A673 (cell line): Measurements from ENCODE around the gene HMGCL. TPM values are rescaled to one million over a fixed set of nuclear protein-coding genes. Genes with fewer than 3 reads are reported as not detected.

ENCODE experiments used
- BruUV-seq: library from RNA; stranded (reverse); fragments of 400-500 nt; replicated peaks from 2 replicates; lab custom pipeline; 2021; lab: Mats Ljungman, UMichigan
- CTCF ChIA-PET: fragments of 300-600 bp; sonication (Branson Sonifier 250); formaldehyde crosslinking; loops from one replicate; lab custom pipeline; 2022; ENCODE audit warnings: antibody characterized with exemption; lab: Charles Lee
- POLR2A ChIA-PET: fragments of 300-600 bp; sonication (Branson Sonifier 250); formaldehyde crosslinking; loops from one replicate; lab custom pipeline; 2022; ENCODE audit warnings: antibody characterized with exemption; ENCODE audit not compliant: low non-redundant PET; lab: Charles Lee
- DNase-seq: peaks from one replicate; pipeline ENCODE4 v3.0.0-alpha.2; 2015; ENCODE audit warnings: low spot score
- H3K27ac ChIP-seq: fragments of 200-600 bp; sonication (generic); 2 replicates; pipeline ENCODE4 v1.5.1; 2016; ENCODE audit warnings: mixed run types, low read depth, mild to moderate bottlenecking, mixed read lengths, antibody characterized with exemption, low read length; ENCODE audit not compliant: poor library complexity, severe bottlenecking
- H3K27me3 ChIP-seq: fragments of 200-600 bp; sonication (generic); replicated peaks from 2 replicates; pipeline ENCODE4 v1.6.1; 2017; ENCODE audit warnings: mixed run types, low read depth, mild to moderate bottlenecking, mixed read lengths, antibody characterized with exemption, low read length; ENCODE audit not compliant: insufficient read depth, poor library complexity
- H3K36me3 ChIP-seq: fragments of 200-600 bp; sonication (generic); 2 replicates; pipeline ENCODE4 v1.6.1; 2016; ENCODE audit warnings: mixed run types, mild to moderate bottlenecking, mixed read lengths, antibody characterized with exemption, low read length; ENCODE audit not compliant: insufficient read depth, poor library complexity, severe bottlenecking
- H3K4me1 ChIP-seq: fragments of 200-600 bp; sonication (generic); 2 replicates; pipeline ENCODE4 v1.6.1; 2017; ENCODE audit warnings: mixed run types, mild to moderate bottlenecking, mixed read lengths, antibody characterized with exemption, low read length; ENCODE audit not compliant: insufficient read depth, poor library complexity, severe bottlenecking
- H3K4me3 ChIP-seq: fragments of 200-600 bp; sonication (generic); 2 replicates; pipeline ENCODE4 v1.5.1; 2016; ENCODE audit warnings: low read depth, mixed run types, mild to moderate bottlenecking, mixed read lengths, low read length; ENCODE audit not compliant: poor library complexity, severe bottlenecking
- H3K9me3 ChIP-seq: fragments of 200-600 bp; sonication (generic); 2 replicates; pipeline ENCODE4 v1.6.1; 2016; ENCODE audit warnings: mixed run types, low read depth, mild to moderate bottlenecking, mixed read lengths, antibody characterized with exemption, low read length; ENCODE audit not compliant: poor library complexity, severe bottlenecking
- CTCF ChIP-seq: fragments of 300-800, 200-600 bp; sonication (generic); conservative IDR thresholded peaks from 2 replicates; pipeline ENCODE4 v1.5.1; 2017; ENCODE audit warnings: low read depth, mild to moderate bottlenecking, antibody characterized with exemption, low read length, moderate library complexity, mixed read lengths
- EZH2 ChIP-seq: fragments of 200-600 bp; sonication (generic); IDR thresholded peaks from 2 replicates; pipeline ENCODE4 v1.6.1; 2017; ENCODE audit warnings: borderline replicate concordance, low read depth, mild to moderate bottlenecking, mixed read lengths, antibody characterized with exemption, low read length; ENCODE audit not compliant: poor library complexity, severe bottlenecking
- intact Hi-C: fragments of 100-400 bp; cut with micrococcal nuclease; formaldehyde crosslinking; loops from one replicate; pipeline ENCODE4 v1.10.0; 2022; ENCODE audit not compliant: unreplicated experiment
- total RNA-seq: library from RNA; stranded (reverse); gene quantifications from 2 replicates; pipeline ENCODE4 v1.2.3, GENCODE V29; 2021

The HMGCL gene
- total RNA-seq, 1 experiment from 2014 or later = 13.9 TPM

GRCh38 chr1:23865543-23865930, 40.3 kb upstream of the HMGCL start:
- Histone ChIP-seq H3K36me3 (no peaks in the 10 kb centered on the region), H3K27ac (no peak overlapping the region), H3K4me3 (no peak overlapping the region), H3K9me3 (no peaks in the 10 kb centered on the region), H3K27me3 (no peaks in the 10 kb centered on the region), H3K4me1 (no peaks in the 10 kb centered on the region)
- intact Hi-C loops = no loop called here
- no peak for TF ChIP-seq CTCF
- TF ChIP-seq EZH2 = no peak
- ChIA-PET POLR2A (no interaction called here), CTCF (no interaction called here)
- no peak for DNase-seq
- no TSS peak for BruUV-seq

GRCh38 chr1:23864801-23865542, 39.7 kb upstream of the HMGCL start:
- CTCF ChIA-PET = no interaction called here
- no peak for TF ChIP-seq CTCF
- TF ChIP-seq EZH2 = no peak
- Histone ChIP-seq H3K36me3 (no peaks in the 10 kb centered on the region), H3K4me1 (no peaks in the 10 kb centered on the region), H3K27me3 (no peaks in the 10 kb centered on the region), H3K4me3 (no peak overlapping the region), H3K9me3 (no peaks in the 10 kb centered on the region), H3K27ac (no peak overlapping the region)
- BruUV-seq = no TSS peak
- intact Hi-C loops = no loop called here
- POLR2A ChIA-PET = no interaction called here
- DNase-seq = no peak

- intact Hi-C loops = no loop called here
- DNase-seq = no peak
- no TSS peak for BruUV-seq
- no peaks in the 10 kb centered on the region for H3K27me3 ChIP-seq
- POLR2A ChIA-PET = no interaction called here
- CTCF ChIA-PET = no interaction called here
- no peaks in the 10 kb centered on the region for H3K9me3 ChIP-seq
- TF ChIP-seq CTCF (no peak), EZH2 (no peak)
- no peak overlapping the region for H3K4me3 ChIP-seq
- no peaks in the 10 kb centered on the region for H3K36me3 ChIP-seq
- no peaks in the 10 kb centered on the region for H3K4me1 ChIP-seq
- H3K27ac ChIP-seq = no peak overlapping the region
Observed at GRCh38 chr1:23862640-23863039, 37.4 kb upstream of the HMGCL start.
